ENCODE measurements around the gene CCDC188. TPM values are rescaled to one million over a fixed set of nuclear protein-coding genes. Genes with fewer than 3 reads are reported as not detected.

CCDC188 gene
- total and polyA plus RNA-seq, 2 of the 4 experiments (the other 2 are of a cell fraction), result 0.10 TPM; not detected in 1

DNA sequence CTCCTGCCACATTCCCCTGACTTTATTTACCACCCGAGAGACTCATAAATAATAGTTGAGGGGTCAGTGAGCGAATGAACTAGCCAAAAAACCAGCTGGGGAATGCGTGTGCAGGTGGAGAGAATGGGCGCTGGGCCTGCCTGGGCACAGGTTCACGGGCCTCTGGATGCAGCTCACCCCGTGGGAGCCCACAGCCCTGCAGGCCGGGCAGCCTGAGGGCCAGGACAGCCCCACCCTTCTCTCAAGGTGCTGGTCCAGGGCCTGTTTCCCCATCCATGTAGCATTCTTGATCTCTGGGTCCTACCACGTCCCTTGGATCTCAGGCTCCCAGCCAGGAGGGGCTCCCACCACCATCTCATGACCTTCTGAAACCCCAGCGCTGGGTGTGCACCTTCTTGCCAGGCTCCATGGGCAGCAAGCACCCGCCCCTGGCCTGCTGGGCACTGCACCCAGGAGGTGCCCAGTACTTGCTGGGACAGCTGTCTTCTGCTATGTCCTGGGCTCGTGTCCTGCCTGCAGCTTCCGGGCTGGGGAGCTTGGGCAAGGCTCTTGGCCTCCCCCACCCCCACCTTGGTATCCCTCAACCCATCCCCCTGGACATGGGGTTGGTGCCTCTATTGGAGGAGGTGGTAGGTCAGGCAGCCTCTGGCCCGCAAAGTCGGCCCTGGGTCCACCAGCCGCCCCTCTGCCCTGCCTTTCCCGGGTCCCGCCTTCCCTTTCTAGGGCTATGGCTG, 43.1 kb upstream of the CCDC188 start:
- Histone ChIP-seq H3K23ac (ENCODE audit: low read depth, low read length) (no peak overlapping the region), H2AK5ac (ENCODE audit: low read depth, low read length) (no peak overlapping the region), H3K4me2 (ENCODE audit: low read depth, low read length) (no peak overlapping the region), H3K14ac (replicated peaks; ENCODE audit: low read depth, low read length) (no peak overlapping the region), H3K4me3 (ENCODE audit: insufficient read depth, low read depth, low read length) (no peak overlapping the region), H3K56ac (ENCODE audit: extremely low read depth, insufficient read depth, low read length) (no peak overlapping the region), H3K9me3 (ENCODE audit: control insufficient read depth, insufficient read depth, low read length) (no peaks in the 10 kb centered on the region), H3K36me3 (ENCODE audit: control insufficient read depth, insufficient read depth, low read length) (no peaks in the 10 kb centered on the region), H2AFZ (replicated peaks; ENCODE audit: low read length, poor library complexity) (no peak overlapping the region), H2BK120ac (ENCODE audit: low read depth, low read length) (no peak overlapping the region), H3K4me1 (ENCODE audit: control insufficient read depth, insufficient read depth, low read length) (no peaks in the 10 kb centered on the region), H4K5ac (ENCODE audit: low read depth, low read length) (no peak overlapping the region), H4K91ac (ENCODE audit: insufficient read depth, low read depth, low read length) (no peak overlapping the region), H3K9me1 (ENCODE audit: insufficient read depth, low read length) (no peaks in the 10 kb centered on the region), H3K18ac (ENCODE audit: low read depth, low read length) (no peak overlapping the region), H3K79me1 (ENCODE audit: low read depth in 1 of 2, low read length in 2 of 2) (no peaks in the 10 kb centered on the region), H2BK20ac (ENCODE audit: low read depth, low read length) (no peak overlapping the region), H2BK5ac (ENCODE audit: low read depth, low read length, poor library complexity, severe bottlenecking) (no peak overlapping the region), H3K4ac (ENCODE audit: low read depth, low read length) (no peak overlapping the region), H4K8ac (ENCODE audit: low read depth in 2 of 2, low read length in 2 of 2) (no peak overlapping the region), H3K27ac (ENCODE audit: insufficient read depth, low read length) (no peak overlapping the region), H3K27me3 (ENCODE audit: control insufficient read depth, insufficient read depth, low read length) (peaks cover 44% of the 10 kb centered on the region), H2AK9ac (replicated peaks; ENCODE audit: low read depth, low read length, poor library complexity) (no peak overlapping the region), H2BK15ac (ENCODE audit: low read depth, low read length) (no peak overlapping the region), H3K9ac (ENCODE audit: low read depth, low read length) (no peak overlapping the region), H4K20me1 (ENCODE audit: insufficient read depth, low read length) (no peaks in the 10 kb centered on the region)
- in situ Hi-C loops (cut with MboI; ENCODE audit: low sequenced_read_pairs), result no loop called here
- TF ChIP-seq NFE2L2 (IDR thresholded peaks at IDR 0.05; ENCODE audit: low read depth, low read length) (no peak), MAFK (IDR thresholded peaks at IDR 0.05; ENCODE audit: low read depth, low read length) (no peak), RFX5 (IDR thresholded peaks at IDR 0.05; ENCODE audit: low read depth, low read length) (no peak), SMC3 (IDR thresholded peaks at IDR 0.05; ENCODE audit: low read depth, low read length) (no peak), CHD1 (IDR thresholded peaks at IDR 0.05; ENCODE audit: low read depth, low read length) (no peak)
- dilution Hi-C loops (cut with HindIII; ENCODE audit: low sequenced_read_pairs, unreplicated experiment), result no loop called here
- no TSS peak for BruUV-seq (replicated peaks)
- ChIA-PET POLR2A (ENCODE audit: unreplicated experiment) (no interaction called here), CTCF (no interaction called here)
- no peak for ATAC-seq (ENCODE audit: low read depth)
- WGBS, 2 experiments (ENCODE audit: extremely low coverage in 2 of 2, insufficient read length in 1 of 2), result no CpG with 5 or more reads among the region's 17 CpGs
- intact Hi-C loops (cut with micrococcal nuclease), result no loop called here
- no peak for DNase-seq
